A172 (cell line): ENCODE data around the gene CCT2. TPM values are rescaled to one million over a fixed set of nuclear protein-coding genes. Genes with fewer than 3 reads are reported as not detected.
A peak's percentile ranks its signal among the peaks of the same experiment; 100 is the strongest.

Experiments
- DNase-seq: peaks from one replicate; pipeline ENCODE4 v3.0.0-alpha.2; 2015; ENCODE audit warnings: low spot score
- total RNA-seq: library from RNA; depleted of rRNA; stranded (reverse); fragments of >200 nt; shearing (Covaris generic); gene quantifications from 2 replicates; pipeline ENCODE4 v1.2.3, GENCODE V29; 2014; rRNA removed

The CCT2 gene
- total RNA-seq, result 417 and 440 TPM in 2 replicates

- peak; percentile 92 for DNase-seq
Observed at GRCh38 chr12:69585189-69586062, at the start of gene CCT2. CCT2 (plus strand) TSS chr12:69585459; CDS start chr12:69585522, 63 bp downstream.

GRCh38 chr12:69540987-69541386, 44.3 kb upstream of the CCT2 start:
- DNase-seq, result peak; percentile 46

- DNase-seq, result no peak
Observed at GRCh38 chr12:69544087-69544486, 41.2 kb upstream of the CCT2 start.

- DNase-seq, result no peak
Observed at GRCh38 chr12:69545081-69545480, 40.2 kb upstream of the CCT2 start.

- no peak for DNase-seq
Observed at GRCh38 chr12:69546693-69547438, 38.4 kb upstream of the CCT2 start.

GRCh38 chr12:69548687-69549086, 36.6 kb upstream of the CCT2 start:
- no peak for DNase-seq

- DNase-seq, result no peak
Observed at GRCh38 chr12:69550569-69551350, 34.5 kb upstream of the CCT2 start.

- peak; percentile 48 for DNase-seq
Observed at GRCh38 chr12:69553628-69554248, 31.5 kb upstream of the CCT2 start.

GRCh38 chr12:69555461-69555860, 29.8 kb upstream of the CCT2 start:
- peak; percentile 81 for DNase-seq

- no peak for DNase-seq
Observed at GRCh38 chr12:69556383-69556782, 28.9 kb upstream of the CCT2 start.

GRCh38 chr12:69563166-69563762, 22.0 kb upstream of the CCT2 start:
- no peak for DNase-seq

- DNase-seq, result no peak
Observed at GRCh38 chr12:69566603-69567002, 18.7 kb upstream of the CCT2 start.

- DNase-seq, result peak; percentile 53
Observed at GRCh38 chr12:69569236-69569635, 16.0 kb upstream of the CCT2 start.

- DNase-seq, result peak; percentile 59
Observed at GRCh38 chr12:69570000-69570516, 15.2 kb upstream of the CCT2 start.

- DNase-seq, result peak; percentile 52
Observed at GRCh38 chr12:69570545-69571399, 14.5 kb upstream of the CCT2 start.

- DNase-seq, result no peak
Observed at GRCh38 chr12:69575346-69575745, 9.9 kb upstream of the CCT2 start.

- no peak for DNase-seq
Observed at GRCh38 chr12:69578283-69578682, 7.0 kb upstream of the CCT2 start.

- no peak for DNase-seq
Observed at GRCh38 chr12:69579029-69579428, 6.2 kb upstream of the CCT2 start.

- no peak for DNase-seq
Observed at GRCh38 chr12:69580074-69580473, 5.2 kb upstream of the CCT2 start.

GRCh38 chr12:69583203-69583602, 2.1 kb upstream of the CCT2 start:
- DNase-seq, result no peak
